ENCODE measurements around the gene ZNF488. TPM values are rescaled to one million over a fixed set of nuclear protein-coding genes. Genes with fewer than 3 reads are reported as not detected.

Gene ZNF488
- total RNA-seq, 1 donor from 2014 or later, result 4.9 TPM

GRCh38 chr10:47339759-47340607 is 44.1 kb downstream of the ZNF488 start:
- Mint-ChIP-seq H3K4me1 (ENCODE audit: unreplicated experiment) (no peaks in the 10 kb centered on the region), H3K4me3 (no peak overlapping the region), H3K36me3 (no peaks in the 10 kb centered on the region), H3K9me3 (no peaks in the 10 kb centered on the region), H3K27ac (peak overlapping the region; percentile 33), H3K27me3 (peaks cover 12% of the 10 kb centered on the region)
- TF ChIP-seq CTCF (conservative IDR thresholded peaks at IDR 0.05), result no peak
- DNase-seq (ENCODE audit: extremely low spot score, unreplicated experiment), result no peak

GRCh38 chr10:47339186-47339735 is 44.8 kb downstream of the ZNF488 start:
- DNase-seq (ENCODE audit: extremely low spot score, unreplicated experiment), result no peak
- no peak for TF ChIP-seq CTCF (conservative IDR thresholded peaks at IDR 0.05)
- H3K9me3 Mint-ChIP-seq, result no peaks in the 10 kb centered on the region
- no peaks in the 10 kb centered on the region for H3K36me3 Mint-ChIP-seq
- no peaks in the 10 kb centered on the region for H3K4me1 Mint-ChIP-seq (ENCODE audit: unreplicated experiment)
- no peak overlapping the region for H3K27ac Mint-ChIP-seq
- peaks cover 16% of the 10 kb centered on the region for H3K27me3 Mint-ChIP-seq
- H3K4me3 Mint-ChIP-seq, result no peak overlapping the region

GRCh38 chr10:47337310-47337709 is 46.8 kb downstream of the ZNF488 start:
- no peaks in the 10 kb centered on the region for H3K4me1 Mint-ChIP-seq (ENCODE audit: unreplicated experiment)
- no peak for DNase-seq (ENCODE audit: extremely low spot score, unreplicated experiment)
- H3K9me3 Mint-ChIP-seq, result no peaks in the 10 kb centered on the region
- no peak for TF ChIP-seq CTCF (conservative IDR thresholded peaks at IDR 0.05)
- H3K27me3 Mint-ChIP-seq, result peaks cover 16% of the 10 kb centered on the region
- H3K27ac Mint-ChIP-seq, result no peak overlapping the region
- H3K36me3 Mint-ChIP-seq, result no peaks in the 10 kb centered on the region
- H3K4me3 Mint-ChIP-seq, result no peak overlapping the region

GRCh38 chr10:47336387-47337134 is 47.5 kb downstream of the ZNF488 start:
- no peaks in the 10 kb centered on the region for H3K36me3 Mint-ChIP-seq
- peaks cover 4% of the 10 kb centered on the region for H3K4me1 Mint-ChIP-seq (ENCODE audit: unreplicated experiment)
- no peaks in the 10 kb centered on the region for H3K9me3 Mint-ChIP-seq
- no peak for DNase-seq (ENCODE audit: extremely low spot score, unreplicated experiment)
- no peak overlapping the region for H3K27ac Mint-ChIP-seq
- H3K27me3 Mint-ChIP-seq, result peaks cover 16% of the 10 kb centered on the region
- no peak overlapping the region for H3K4me3 Mint-ChIP-seq
- no peak for TF ChIP-seq CTCF (conservative IDR thresholded peaks at IDR 0.05)

- DNase-seq (ENCODE audit: extremely low spot score, unreplicated experiment), result no peak
- Mint-ChIP-seq H3K4me1 (ENCODE audit: unreplicated experiment) (peaks cover 4% of the 10 kb centered on the region), H3K4me3 (no peak overlapping the region), H3K27me3 (peaks cover 16% of the 10 kb centered on the region), H3K27ac (no peak overlapping the region), H3K36me3 (no peaks in the 10 kb centered on the region), H3K9me3 (no peaks in the 10 kb centered on the region)
- TF ChIP-seq CTCF (conservative IDR thresholded peaks at IDR 0.05), result no peak
Measured at GRCh38 chr10:47335906-47336305, 48.2 kb downstream of the ZNF488 start.

Data from type B pancreatic cell (in vitro differentiated cells).